Measurements from ENCODE around the gene GDF11. TPM values are rescaled to one million over a fixed set of nuclear protein-coding genes. Genes with fewer than 3 reads are reported as not detected.

The GDF11 gene
- total and polyA plus RNA-seq, 2 of the 8 experiments (the other 6 are each of a cell fraction or from before 2014, with no cell fraction given): 12.1 to 15.1 TPM

DNA sequence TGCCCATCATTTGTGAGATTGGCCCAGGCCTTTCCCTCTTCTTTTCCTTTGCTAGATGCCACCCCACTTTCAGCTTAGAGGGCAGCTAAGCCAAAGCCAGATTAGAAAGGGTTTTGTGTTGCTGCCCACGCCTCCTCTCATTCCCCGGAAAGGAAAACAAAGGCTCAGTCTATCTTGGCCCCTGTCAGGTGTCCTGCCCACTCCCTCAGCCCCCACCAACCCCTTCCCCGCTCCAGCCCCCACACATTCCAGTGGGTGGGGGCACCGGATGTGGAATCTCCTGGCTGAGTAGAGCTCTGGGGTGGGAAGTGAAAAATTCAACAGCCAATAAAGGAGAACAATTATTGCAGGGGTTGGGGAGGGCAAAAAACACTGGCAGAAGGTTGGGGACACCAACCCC, 24.9 kb upstream of the GDF11 start:
- H2AK5ac ChIP-seq (ENCODE audit: low read depth, low read length): no peak overlapping the region
- H3K4me2 ChIP-seq (ENCODE audit: insufficient read depth in 1 of 2, low read depth in 2 of 2, low read length in 2 of 2): peak overlapping the region; percentile 87 to 89
- H2BK120ac ChIP-seq (replicated peaks; ENCODE audit: low read depth, low read length): no peak overlapping the region
- no peak overlapping the region for H3K56ac ChIP-seq (replicated peaks; ENCODE audit: insufficient read length, low read depth, low read length)
- H3K14ac ChIP-seq (ENCODE audit: insufficient read length): no peak overlapping the region
- WGBS, 2 experiments (ENCODE audit: extremely low coverage in 1 of 2, insufficient coverage in 1 of 2, insufficient read length in 1 of 2, insufficient replicate concordance in 2 of 2, low coverage in 1 of 2, low lambda C conversion rate in 2 of 2, missing lambda C conversion rate in 1 of 2): 51% methylated on average over 4 of the region's 4 CpGs; no CpG with 5 or more reads in 1 of the 2 experiments
- H3K27ac ChIP-seq (ENCODE audit: low read depth, low read length): peak overlapping the region; percentile 65; the same call in 1 of the 2 replicates
- no peak overlapping the region for H2AFZ ChIP-seq (ENCODE audit: low read length)
- no peak overlapping the region for H3K23ac ChIP-seq (ENCODE audit: insufficient read length)
- H3K36me3 ChIP-seq (ENCODE audit: control insufficient read depth in 2 of 4, insufficient read depth in 4 of 4, low read length in 3 of 4): peaks cover 0 to 4% (median 0%) of the 10 kb centered on the region in 4 experiments; a peak in 3 of 8 replicates
- H3K18ac ChIP-seq (ENCODE audit: extremely low read depth, low read length): no peak overlapping the region
- H2BK15ac ChIP-seq (ENCODE audit: low read length): no peak overlapping the region; the same call in 1 of the 2 replicates
- H3K27me3 ChIP-seq (replicated peaks in 1 of 4; ENCODE audit: control insufficient read depth in 3 of 4, extremely low read depth in 1 of 4, insufficient read depth in 3 of 4, low read length in 3 of 4): no peaks in the 10 kb centered on the region
- H3K9ac ChIP-seq (replicated peaks in 1 of 4; ENCODE audit: extremely low read depth in 1 of 4, low read depth in 3 of 4, low read length in 3 of 4): peak overlapping the region in 2 of 4 experiments; percentile 20 to 35; a peak in 1 of 7 replicates
- FAIRE-seq (no peak), DNase-seq (ENCODE audit: low read depth in 1 of 2, low spot score in 2 of 2) (no peak)
- TF ChIP-seq SIN3A (conservative IDR thresholded peaks at IDR 0.05 in 1 of 2, IDR thresholded peaks at IDR 0.05 in 1 of 2; ENCODE audit: low read depth in 1 of 2, low read length in 2 of 2) (0 out of 4 replicates have a peak, but pooled peaks of 1 of the 2 experiments have one; percentile 29), TEAD4 (IDR thresholded peaks at IDR 0.05; ENCODE audit: low read depth, low read length) (peak; percentile 89), EP300 (IDR thresholded peaks at IDR 0.05; ENCODE audit: borderline replicate concordance in 1 of 2, low read depth in 2 of 2, low read length in 2 of 2) (no peak), SRF (IDR thresholded peaks at IDR 0.05; ENCODE audit: low read depth, low read length) (no peak), KDM4A (IDR thresholded peaks at IDR 0.05; ENCODE audit: low read depth, low read length, severe bottlenecking) (no peak), SAP30 (IDR thresholded peaks at IDR 0.05; ENCODE audit: insufficient read depth, insufficient replicate concordance, low read length) (no peak), TAF1 (IDR thresholded peaks at IDR 0.05; ENCODE audit: low read depth, low read length) (0 out of 2 replicates have a peak, but pooled peaks have one; percentile 25), EGR1 (IDR thresholded peaks at IDR 0.05; ENCODE audit: borderline replicate concordance, low read depth, low read length) (peak; percentile 75; the same call in 1 of the 2 replicates)
- TF ChIP-seq, protein P1, sequence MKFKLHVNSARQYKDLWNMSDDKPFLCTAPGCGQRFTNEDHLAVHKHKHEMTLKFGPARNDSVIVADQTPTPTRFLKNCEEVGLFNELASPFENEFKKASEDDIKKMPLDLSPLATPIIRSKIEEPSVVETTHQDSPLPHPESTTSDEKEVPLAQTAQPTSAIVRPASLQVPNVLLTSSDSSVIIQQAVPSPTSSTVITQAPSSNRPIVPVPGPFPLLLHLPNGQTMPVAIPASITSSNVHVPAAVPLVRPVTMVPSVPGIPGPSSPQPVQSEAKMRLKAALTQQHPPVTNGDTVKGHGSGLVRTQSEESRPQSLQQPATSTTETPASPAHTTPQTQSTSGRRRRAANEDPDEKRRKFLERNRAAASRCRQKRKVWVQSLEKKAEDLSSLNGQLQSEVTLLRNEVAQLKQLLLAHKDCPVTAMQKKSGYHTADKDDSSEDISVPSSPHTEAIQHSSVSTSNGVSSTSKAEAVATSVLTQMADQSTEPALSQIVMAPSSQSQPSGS (IDR thresholded peaks at IDR 0.05; ENCODE audit: low read length): no peak
- ChIA-PET CTCF (ENCODE audit: partially characterized antibody) (interaction anchor here (0.7 to 11.1 kb wide), 10 partner anchors 9 to 361 kb away, joined by 3 to 229 read pairs (median 10); partner anchors contain the start of genes CD63 and ITGA7), POLR2A (ENCODE audit: partially characterized antibody) (interaction anchor here (0.5 to 8.3 kb wide), 9 partner anchors 8 to 388 kb away, joined by 3 to 103 read pairs (median 5); partner anchors contain the start of genes CD63 and ITGA7)
- no peak overlapping the region for H3K4ac ChIP-seq (replicated peaks; ENCODE audit: insufficient read length, low read depth, low read length)
- H3K4me3 ChIP-seq (ENCODE audit: extremely low read depth in 1 of 4, insufficient read depth in 2 of 4, low read depth in 3 of 4, low read length in 4 of 4): peak overlapping the region in 3 of 4 experiments; percentile 21 to 90 (median 27); a peak in 4 of 8 replicates
- peak overlapping the region; percentile 27; the same call in 1 of the 2 replicates for H2BK5ac ChIP-seq (ENCODE audit: low read depth, low read length)
- peaks cover 0 to 4% of the 10 kb centered on the region in 2 experiments for H4K20me1 ChIP-seq (replicated peaks in 1 of 2; ENCODE audit: control insufficient read depth in 1 of 2, insufficient read depth in 2 of 2, low read length in 2 of 2)
- no peak overlapping the region for H2BK12ac ChIP-seq (ENCODE audit: low read depth, low read length)
- peaks cover 5% of the 10 kb centered on the region for H3K79me1 ChIP-seq (ENCODE audit: low read depth, low read length)
- H3K79me2 ChIP-seq (ENCODE audit: control insufficient read depth in 1 of 2, insufficient read depth in 2 of 2, low read length in 2 of 2): peaks cover 0 to 9% of the 10 kb centered on the region in 2 experiments; a peak in 1 of 4 replicates
- no peaks in the 10 kb centered on the region for H3K9me3 ChIP-seq (ENCODE audit: insufficient read depth in 2 of 2, low read depth in 1 of 2, low read length in 1 of 2)
- no peak overlapping the region for H4K8ac ChIP-seq (ENCODE audit: extremely low read depth, insufficient read depth, low read length)
- H2BK20ac ChIP-seq (ENCODE audit: low read length): no peak overlapping the region
- H4K91ac ChIP-seq (replicated peaks; ENCODE audit: insufficient read length, low read length): no peak overlapping the region
- H4K5ac ChIP-seq (ENCODE audit: insufficient read length, low read depth, low read length): no peak overlapping the region
- peaks cover 12% of the 10 kb centered on the region for H3K23me2 ChIP-seq (ENCODE audit: low read depth, low read length)
- peaks cover 10 to 27% (median 19%) of the 10 kb centered on the region in 4 experiments for H3K4me1 ChIP-seq (replicated peaks in 1 of 4; ENCODE audit: control insufficient read depth in 3 of 4, insufficient read depth in 4 of 4, low read length in 3 of 4)

Data from H1 (cell line).